HepG2 (cell line): ENCODE results near the gene AP3D1. TPM values are rescaled to one million over a fixed set of nuclear protein-coding genes. Genes with fewer than 3 reads are reported as not detected.

ENCODE experiments used
- ARHGAP35 ChIP-seq: sonication (generic); formaldehyde crosslinking; IDR thresholded peaks from 2 replicates; pipeline ENCODE4 v1.9.0; 2022; ENCODE audit warnings: mild to moderate bottlenecking, inconsistent platforms, moderate library complexity, missing genetic modification reagents, borderline replicate concordance
- CHD4 ChIP-seq: fragments of 200-600 bp; sonication (generic); IDR thresholded peaks from 2 replicates; pipeline ENCODE4 v1.7.0; 2017; ENCODE audit warnings: mild to moderate bottlenecking, low read length, borderline replicate concordance
- CREB3 ChIP-seq: sonication (generic); formaldehyde crosslinking; IDR thresholded peaks from 2 replicates; pipeline ENCODE4 v1.5.0; 2020; ENCODE audit warnings: missing genetic modification reagents
- DDIT3 ChIP-seq: sonication (generic); formaldehyde crosslinking; IDR thresholded peaks from 2 replicates; pipeline ENCODE4 v1.4.0; 2020; ENCODE audit warnings: mild to moderate bottlenecking, missing genetic modification reagents
- EP300 ChIP-seq, 3 experiments: sonication (generic) in 1 of 3; formaldehyde crosslinking in 1 of 3; IDR thresholded peaks; 2 replicates each; pipeline versions ENCODE4 v1.5.1 to v1.6.1; 2011 to 2020; ENCODE audit warnings: low read depth in 2 of 3, low read length in 2 of 3, borderline replicate concordance in 1 of 3, improper control_type of control experiment in 1 of 3, mild to moderate bottlenecking in 1 of 3, missing genetic modification reagents in 1 of 3, moderate library complexity in 1 of 3
- FOXP1 ChIP-seq, 2 experiments: fragments of 450-650 bp in 1 of 2; IDR thresholded peaks; 2 replicates each; pipeline ENCODE4 v1.6.1; 2017 to 2018; ENCODE audit warnings: antibody characterized with exemption in 1 of 2
- HDAC1 ChIP-seq: sonication (generic); formaldehyde crosslinking; IDR thresholded peaks from 2 replicates; pipeline ENCODE4 v1.5.1; 2020; ENCODE audit warnings: mild to moderate bottlenecking, missing genetic modification reagents
- HNRNPL ChIP-seq: fragments of 200-400 bp; formaldehyde crosslinking; IDR thresholded peaks from 2 replicates; pipeline ENCODE4 v1.6.1; 2017; ENCODE audit warnings: mild to moderate bottlenecking, low read depth, low read length
- IKZF5 ChIP-seq: IDR thresholded peaks from 2 replicates; pipeline ENCODE4 v1.6.1; 2018; ENCODE audit warnings: missing genetic modification reagents, mild to moderate bottlenecking, missing compliant biosample characterization
- KAT7 ChIP-seq: IDR thresholded peaks from 2 replicates; pipeline ENCODE4 v1.6.1; 2018; ENCODE audit warnings: borderline replicate concordance, missing compliant biosample characterization
- MTF2 ChIP-seq: sonication (generic); formaldehyde crosslinking; IDR thresholded peaks from 2 replicates; pipeline ENCODE4 v1.5.0; 2020; ENCODE audit warnings: missing genetic modification reagents, borderline replicate concordance
- NONO ChIP-seq, 2 experiments: fragments of 450-650 bp in 1 of 2; sonication (generic) in 1 of 2; formaldehyde crosslinking in 1 of 2; IDR thresholded peaks in 1 of 2; conservative IDR thresholded peaks in 1 of 2; 2 replicates each; pipeline versions ENCODE4 v1.6.1 to v1.8.0; 2017 to 2022; ENCODE audit warnings: mild to moderate bottlenecking in 1 of 2, missing genetic modification reagents in 1 of 2, moderate library complexity in 1 of 2
- NR2F1 ChIP-seq, 2 experiments: fragments of 450-650 bp in 1 of 2; formaldehyde crosslinking in 1 of 2; IDR thresholded peaks; 2 replicates each; pipeline versions ENCODE4 v1.5.0 to v1.6.1; 2016 to 2020; ENCODE audit warnings: mild to moderate bottlenecking in 1 of 2, missing compliant biosample characterization in 1 of 2, missing genetic modification reagents in 1 of 2, moderate library complexity in 1 of 2
- NR2F6 ChIP-seq, 2 experiments: IDR thresholded peaks; 2 replicates each; pipeline ENCODE4 v1.6.1; 2016; ENCODE audit warnings: antibody characterized with exemption in 1 of 2, mild to moderate bottlenecking in 1 of 2
- PRDM4 ChIP-seq: sonication (generic); formaldehyde crosslinking; IDR thresholded peaks from 2 replicates; pipeline ENCODE4 v1.9.0; 2021; ENCODE audit warnings: missing genetic modification reagents, borderline replicate concordance
- RCOR2 ChIP-seq: IDR thresholded peaks from 2 replicates; pipeline ENCODE4 v1.6.1; 2016; ENCODE audit warnings: missing biosample characterization, missing genetic modification reagents
- SKI ChIP-seq: fragments of 450-650 bp; IDR thresholded peaks from one replicate; pipeline ENCODE4 v1.6.1; 2018; ENCODE audit warnings: mild to moderate bottlenecking; ENCODE audit not compliant: partially characterized antibody
- TFAP4 ChIP-seq: sonication (generic); IDR thresholded peaks from 2 replicates; pipeline ENCODE4 v1.6.1; 2016; ENCODE audit warnings: low read depth, borderline replicate concordance
- TMF1 ChIP-seq: sonication (generic); formaldehyde crosslinking; IDR thresholded peaks from 2 replicates; pipeline ENCODE4 v1.8.1; 2022; ENCODE audit warnings: low read depth, missing genetic modification reagents
- ZNF383 ChIP-seq: sonication (generic); formaldehyde crosslinking; IDR thresholded peaks from 2 replicates; pipeline ENCODE4 v1.4.0; 2020; ENCODE audit warnings: missing genetic modification reagents, mild to moderate bottlenecking, borderline replicate concordance
- ZNF546 ChIP-seq: sonication (generic); formaldehyde crosslinking; conservative IDR thresholded peaks from 2 replicates; pipeline ENCODE4 v1.8.1; 2023; ENCODE audit warnings: mild to moderate bottlenecking, missing genetic modification reagents
- ZNF547 ChIP-seq: sonication (generic); formaldehyde crosslinking; IDR thresholded peaks from 2 replicates; pipeline ENCODE4 v1.5.1; 2020; ENCODE audit warnings: mild to moderate bottlenecking, missing genetic modification reagents
- polyA plus RNA-seq, 8 experiments: library from polyadenylated mRNA; depleted of rRNA in 3 of 8; stranded (reverse) in 7 of 8; unstranded in 1 of 8; fragments of >200 nt; fragmentation: Illumina TruSeq in 4 of 8; extraction: Trizol in 4 of 8; gene quantifications; 2 replicates each; pipeline versions ENCODE4 v1.2.1 to v1.2.3, GENCODE V29; 2011 to 2016; ENCODE audit warnings: low read depth in 4 of 8, missing spikeins in 1 of 8, mixed read lengths in 1 of 8; ENCODE audit not compliant: insufficient read depth in 1 of 8
- total RNA-seq, 5 experiments: library from RNA; depleted of rRNA; stranded (reverse); fragments of >200 nt; fragmentation: Illumina TruSeq; extraction: Trizol; gene quantifications; 2 replicates each; pipeline ENCODE4 v1.2.3, GENCODE V29; 2016; ENCODE audit warnings: low read depth in 1 of 5

Gene AP3D1
- total and polyA plus RNA-seq, 2 of the 13 experiments (the other 11 are each of a cell fraction or from before 2014, with no cell fraction given) = 68.0 to 82.6 TPM

DNA sequence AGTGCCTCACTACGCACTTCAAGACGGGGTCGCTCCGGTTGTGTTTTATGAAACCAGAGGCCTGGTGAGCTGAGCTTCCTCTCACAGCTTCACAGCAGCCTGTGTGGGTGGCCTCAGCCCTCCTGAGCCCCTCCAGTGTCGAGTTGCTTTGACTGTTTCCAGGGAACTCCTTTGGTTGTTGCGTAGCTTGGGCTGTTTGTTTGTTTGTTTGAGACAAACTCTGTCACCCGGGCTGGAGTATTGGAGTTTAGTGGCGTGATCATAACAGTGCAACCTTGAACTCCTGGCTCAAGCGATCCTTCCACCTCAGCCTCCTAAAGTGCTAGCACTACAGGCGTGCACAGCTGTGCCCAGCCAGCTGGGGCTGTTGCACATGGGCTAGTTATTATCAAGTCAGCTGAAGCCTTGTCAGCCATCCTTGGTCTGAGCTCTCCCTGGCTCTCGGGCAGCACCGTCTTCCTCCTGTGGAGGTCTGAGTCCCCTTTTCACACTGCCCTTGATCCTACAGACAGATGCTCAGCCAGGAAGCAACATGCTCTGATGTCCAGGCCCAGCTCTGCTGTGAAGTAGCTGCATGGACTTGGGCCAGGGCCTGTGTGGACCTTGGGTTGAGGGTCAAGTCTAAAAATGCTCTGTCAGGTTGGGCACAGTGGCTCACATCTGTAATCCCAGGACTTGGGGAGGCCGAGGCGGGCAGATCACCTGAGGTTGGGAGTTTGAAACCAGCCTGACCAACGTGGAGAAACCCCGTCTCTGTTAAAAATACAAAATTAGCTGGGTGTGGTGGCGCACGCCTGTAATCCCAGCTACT is 22.6 kb upstream of the AP3D1 start (continued):
- no peak for TF ChIP-seq ARHGAP35
- no peak for TF ChIP-seq PRDM4 (CRISPR knock-in tag)
- no peak for TF ChIP-seq DDIT3 (CRISPR knock-in tag)
- no peak for TF ChIP-seq KAT7 (CRISPR knock-in tag)
- TF ChIP-seq TMF1 (CRISPR knock-in tag) = no peak
- no peak for TF ChIP-seq CHD4
- no peak for TF ChIP-seq NR2F6 (IDR thresholded peaks at IDR 0.05)
- peak; percentile 24; the same call in 1 of the 2 replicates for TF ChIP-seq NR2F6 (CRISPR knock-in tag; IDR thresholded peaks at IDR 0.05)
- no peak for TF ChIP-seq NONO (IDR thresholded peaks at IDR 0.05)
- 0 out of 2 replicates have a peak, but pooled peaks have one; percentile 22 for TF ChIP-seq NONO (CRISPR knock-in tag; conservative IDR thresholded peaks at IDR 0.05)
- TF ChIP-seq NR2F1 (CRISPR knock-in tag; IDR thresholded peaks at IDR 0.05) = peak in 1 of 2 experiments; percentile 50; a peak in 2 of 4 replicates
- peak; percentile 88 for TF ChIP-seq TFAP4
- no peak for TF ChIP-seq CREB3 (CRISPR knock-in tag)
- peak; percentile 38; the same call in 1 of the 2 replicates for TF ChIP-seq IKZF5
- no peak for TF ChIP-seq EP300 (IDR thresholded peaks at IDR 0.05; ENCODE audit: low read depth in 2 of 2, low read length in 2 of 2)
- TF ChIP-seq EP300 (CRISPR knock-in tag; IDR thresholded peaks at IDR 0.05; ENCODE audit: borderline replicate concordance) = 0 out of 2 replicates have a peak, but pooled peaks have one; percentile 24
- no peak for TF ChIP-seq ZNF547 (CRISPR knock-in tag)
- no peak for TF ChIP-seq ZNF546 (CRISPR knock-in tag)
- TF ChIP-seq RCOR2 = 0 out of 2 replicates have a peak, but pooled peaks have one; percentile 15
- peak; percentile 28; the same call in 1 of the 2 replicates for TF ChIP-seq FOXP1 (IDR thresholded peaks at IDR 0.05)
- TF ChIP-seq FOXP1 (CRISPR knock-in tag; IDR thresholded peaks at IDR 0.05) = peak; percentile 91
- TF ChIP-seq SKI = peak; percentile 57
- no peak for TF ChIP-seq MTF2 (CRISPR knock-in tag)
- peak; percentile 59; the same call in 1 of the 2 replicates for TF ChIP-seq HDAC1 (CRISPR knock-in tag)
- no peak for TF ChIP-seq ZNF383 (CRISPR knock-in tag)
- TF ChIP-seq HNRNPL = no peak
